ENCODE measurements around the gene DRG2. TPM values are rescaled to one million over a fixed set of nuclear protein-coding genes. Genes with fewer than 3 reads are reported as not detected.

Gene DRG2
- total and polyA plus RNA-seq, 2 of the 13 experiments (the other 11 are each of a cell fraction or from before 2014, with no cell fraction given): 20.1 to 26.6 TPM

DNA sequence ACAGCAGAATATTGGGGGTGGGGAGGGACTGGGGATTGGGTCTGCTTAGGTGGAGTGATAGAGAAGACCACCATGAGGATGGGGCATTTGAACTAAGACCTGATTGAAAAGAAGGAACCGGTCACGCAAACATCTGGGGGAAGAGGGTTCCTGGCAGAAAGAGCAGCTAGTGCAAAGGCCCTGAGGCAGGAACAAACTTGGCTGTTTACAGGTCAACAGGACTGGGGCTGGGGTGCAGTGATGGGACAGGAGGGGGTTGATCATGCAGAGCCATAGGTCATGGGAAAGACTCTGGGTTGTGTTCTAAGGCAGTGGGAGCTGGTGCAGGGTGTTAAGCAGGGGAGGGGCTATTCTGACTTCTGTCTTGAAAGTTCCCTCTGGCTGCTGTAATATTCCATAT lies 1.9 kb downstream of the DRG2 start:
- no peak for DNase-seq (ENCODE audit: low spot score)
- no peak for ATAC-seq
- no peak for FAIRE-seq
- Histone ChIP-seq H3K27ac (ENCODE audit: extremely low read length, insufficient read depth, low read length) (no peak overlapping the region), H3K4me3 (replicated peaks in 1 of 3; ENCODE audit: insufficient read depth in 1 of 3, low read depth in 2 of 3, low read length in 3 of 3) (no peak overlapping the region), H3K9ac (ENCODE audit: insufficient read depth, low read depth, low read length) (no peak overlapping the region), H3K27me3 (ENCODE audit: control insufficient read depth in 1 of 2, insufficient read depth in 2 of 2, low read length in 2 of 2) (peaks cover 0 to 3% of the 10 kb centered on the region in 2 experiments; a peak in 1 of 5 replicates), H3K36me3 (replicated peaks in 1 of 2; ENCODE audit: control insufficient read depth in 1 of 2, insufficient read depth in 2 of 2, low read length in 2 of 2) (peaks cover 0 to 2% of the 10 kb centered on the region in 2 experiments; a peak in 4 of 5 replicates), H2AFZ (ENCODE audit: low read length) (no peak overlapping the region), H4K20me1 (ENCODE audit: insufficient read depth, low read length) (no peaks in the 10 kb centered on the region), H3K4me2 (ENCODE audit: low read depth, low read length) (no peak overlapping the region), H3K79me2 (ENCODE audit: insufficient read depth, low read length) (peaks cover 16% of the 10 kb centered on the region), H3K4me1 (ENCODE audit: insufficient read depth, low read length) (peaks cover 24% of the 10 kb centered on the region), H3K9me3 (ENCODE audit: low read length) (no peaks in the 10 kb centered on the region)
- intact Hi-C loops (cut with micrococcal nuclease; ENCODE audit: unreplicated experiment) (no loop called here), in situ Hi-C loops (cut with HindIII; ENCODE audit: extremely low pct_ligation_motif_present, low pct_unique_long_range_greater_than_20kb) (no loop called here)
- ChIA-PET CTCF (ENCODE audit: low intra/inter-chr PET ratio, low total read pairs) (no interaction called here), POLR2A (interaction anchor here (2.1 kb wide), 1 partner anchor 93 kb away, joined by 5 read pairs; the partner anchor contains the start of gene ALKBH5)
- TF ChIP-seq RFX1 (IDR thresholded peaks at IDR 0.05) (no peak), RFX5 (IDR thresholded peaks at IDR 0.05; ENCODE audit: low read depth, low read length) (no peak), ZMYM3 (CRISPR knock-in tag; IDR thresholded peaks at IDR 0.05) (peak; percentile 78)
- TF ChIP-seq, protein P1, sequence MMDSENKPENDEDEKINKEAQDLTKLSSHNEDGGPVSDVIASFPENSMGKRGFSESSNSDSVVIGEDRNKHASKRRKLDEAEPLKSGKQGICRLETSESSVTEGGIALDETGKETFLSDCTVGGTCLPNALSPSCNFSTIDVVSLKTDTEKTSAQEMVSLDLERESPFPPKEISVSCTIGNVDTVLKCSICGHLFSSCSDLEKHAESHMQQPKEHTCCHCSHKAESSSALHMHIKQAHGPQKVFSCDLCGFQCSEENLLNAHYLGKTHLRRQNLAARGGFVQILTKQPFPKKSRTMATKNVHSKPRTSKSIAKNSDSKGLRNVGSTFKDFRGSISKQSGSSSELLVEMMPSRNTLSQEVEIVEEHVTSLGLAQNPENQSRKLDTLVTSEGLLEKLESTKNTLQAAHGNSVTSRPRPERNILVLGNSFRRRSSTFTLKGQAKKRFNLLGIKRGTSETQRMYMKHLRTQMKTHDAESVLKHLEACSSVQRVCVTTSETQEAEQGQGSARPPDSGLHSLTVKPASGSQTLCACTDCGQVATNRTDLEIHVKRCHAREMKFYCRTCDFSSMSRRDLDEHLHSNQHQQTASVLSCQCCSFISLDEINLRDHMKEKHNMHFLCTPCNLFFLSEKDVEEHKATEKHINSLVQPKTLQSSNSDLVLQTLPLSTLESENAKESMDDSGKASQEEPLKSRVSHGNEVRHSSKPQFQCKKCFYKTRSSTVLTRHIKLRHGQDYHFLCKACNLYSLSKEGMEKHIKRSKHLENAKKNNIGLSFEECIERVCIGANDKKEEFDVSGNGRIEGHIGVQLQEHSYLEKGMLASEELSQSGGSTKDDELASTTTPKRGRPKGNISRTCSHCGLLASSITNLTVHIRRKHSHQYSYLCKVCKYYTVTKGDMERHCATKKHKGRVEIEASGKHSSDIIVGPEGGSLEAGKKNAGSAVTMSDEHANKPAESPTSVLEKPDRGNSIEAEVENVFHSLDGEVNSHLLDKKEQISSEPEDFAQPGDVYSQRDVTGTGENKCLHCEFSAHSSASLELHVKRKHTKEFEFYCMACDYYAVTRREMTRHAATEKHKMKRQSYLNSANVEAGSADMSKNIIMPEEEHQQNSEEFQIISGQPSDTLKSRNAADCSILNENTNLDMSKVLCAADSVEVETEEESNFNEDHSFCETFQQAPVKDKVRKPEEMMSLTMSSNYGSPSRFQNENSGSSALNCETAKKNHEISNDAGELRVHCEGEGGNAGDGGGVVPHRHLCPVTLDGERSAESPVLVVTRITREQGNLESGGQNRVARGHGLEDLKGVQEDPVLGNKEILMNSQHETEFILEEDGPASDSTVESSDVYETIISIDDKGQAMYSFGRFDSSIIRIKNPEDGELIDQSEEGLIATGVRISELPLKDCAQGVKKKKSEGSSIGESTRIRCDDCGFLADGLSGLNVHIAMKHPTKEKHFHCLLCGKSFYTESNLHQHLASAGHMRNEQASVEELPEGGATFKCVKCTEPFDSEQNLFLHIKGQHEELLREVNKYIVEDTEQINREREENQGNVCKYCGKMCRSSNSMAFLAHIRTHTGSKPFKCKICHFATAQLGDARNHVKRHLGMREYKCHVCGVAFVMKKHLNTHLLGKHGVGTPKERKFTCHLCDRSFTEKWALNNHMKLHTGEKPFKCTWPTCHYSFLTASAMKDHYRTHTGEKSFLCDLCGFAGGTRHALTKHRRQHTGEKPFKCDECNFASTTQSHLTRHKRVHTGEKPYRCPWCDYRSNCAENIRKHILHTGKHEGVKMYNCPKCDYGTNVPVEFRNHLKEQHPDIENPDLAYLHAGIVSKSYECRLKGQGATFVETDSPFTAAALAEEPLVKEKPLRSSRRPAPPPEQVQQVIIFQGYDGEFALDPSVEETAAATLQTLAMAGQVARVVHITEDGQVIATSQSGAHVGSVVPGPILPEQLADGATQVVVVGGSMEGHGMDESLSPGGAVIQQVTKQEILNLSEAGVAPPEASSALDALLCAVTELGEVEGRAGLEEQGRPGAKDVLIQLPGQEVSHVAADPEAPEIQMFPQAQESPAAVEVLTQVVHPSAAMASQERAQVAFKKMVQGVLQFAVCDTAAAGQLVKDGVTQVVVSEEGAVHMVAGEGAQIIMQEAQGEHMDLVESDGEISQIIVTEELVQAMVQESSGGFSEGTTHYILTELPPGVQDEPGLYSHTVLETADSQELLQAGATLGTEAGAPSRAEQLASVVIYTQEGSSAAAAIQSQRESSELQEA (CRISPR knock-in tag; IDR thresholded peaks at IDR 0.05; ENCODE audit: not compliant biosample characterization): no peak
- 90% methylated on average over 2 of the region's 2 CpGs for WGBS (ENCODE audit: low lambda C conversion rate)
- no TSS peak for BruUV-seq (replicated peaks)

Data from HepG2 (cell line).